Measurements from ENCODE around the gene VEZT.
A peak's percentile ranks its signal among the peaks of the same experiment; 100 is the strongest.

- TF ChIP-seq CTCF (conservative IDR thresholded peaks at IDR 0.05; ENCODE audit: low read depth, low read length) (peak; percentile 85), EZH2 (IDR thresholded peaks at IDR 0.05; ENCODE audit: borderline replicate concordance, low read depth, low read length, poor library complexity, severe bottlenecking) (no peak)
Observed at GRCh38 chr12:95336387-95337067, 118.9 kb downstream of the VEZT start.

Measured in A673 (cell line).